Stimulated activated CD4-positive, alpha-beta T cell treated with anti-CD3 and anti-CD28 coated beads, Interleukin-12 subunit alpha, Interleukin-12 subunit beta, amount 100 ng/mL, for 4 hours (primary cell): Measurements from ENCODE around the gene INO80C.

ENCODE experiments used
- DNase-seq: peaks from one replicate; pipeline ENCODE4 v3.0.0-alpha.2; 2020

Gene INO80C

DNA sequence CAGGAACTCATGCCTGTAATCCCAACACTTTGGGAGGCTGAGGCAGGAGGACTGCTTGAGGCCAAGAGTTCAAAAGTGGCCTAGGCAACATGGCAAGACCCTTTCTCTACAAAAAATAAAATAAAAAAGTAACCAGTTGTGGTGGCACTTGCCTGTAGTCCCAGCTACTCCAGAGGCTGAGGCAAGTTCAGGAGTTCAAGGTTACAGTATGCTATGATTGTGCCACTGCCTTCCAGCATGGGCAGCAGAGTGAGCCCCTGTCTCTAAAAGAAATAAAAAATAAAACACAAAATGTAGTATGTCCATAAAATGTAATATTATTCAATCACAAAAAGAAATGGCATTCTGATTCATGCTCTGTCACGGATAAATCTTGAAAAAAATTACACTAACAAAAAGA is 11.9 kb downstream of the INO80C start:
- no peak for DNase-seq

- DNase-seq, result no peak
Observed at GRCh38 chr18:35484034-35484433, 13.7 kb downstream of the INO80C start.

DNA sequence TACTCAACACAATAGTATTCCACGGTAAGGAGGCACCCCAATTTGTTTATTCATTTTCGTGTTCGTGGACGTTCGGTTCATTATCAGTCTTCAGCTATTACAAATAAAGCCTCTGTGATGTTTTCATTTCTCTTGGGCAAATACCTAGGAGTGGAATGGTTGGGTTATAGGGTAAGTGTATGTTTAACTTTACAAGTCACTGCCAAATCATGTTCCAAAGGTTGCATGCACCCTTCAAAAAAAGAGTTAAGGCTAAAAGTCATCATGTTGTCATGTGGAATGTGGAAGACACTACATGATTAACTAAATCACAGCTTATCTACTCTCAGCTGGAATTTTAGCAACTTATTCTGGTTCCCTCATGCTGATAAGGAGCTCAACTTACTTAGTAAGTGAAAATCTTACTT is 15.8 kb downstream of the INO80C start:
- no peak for DNase-seq

DNA sequence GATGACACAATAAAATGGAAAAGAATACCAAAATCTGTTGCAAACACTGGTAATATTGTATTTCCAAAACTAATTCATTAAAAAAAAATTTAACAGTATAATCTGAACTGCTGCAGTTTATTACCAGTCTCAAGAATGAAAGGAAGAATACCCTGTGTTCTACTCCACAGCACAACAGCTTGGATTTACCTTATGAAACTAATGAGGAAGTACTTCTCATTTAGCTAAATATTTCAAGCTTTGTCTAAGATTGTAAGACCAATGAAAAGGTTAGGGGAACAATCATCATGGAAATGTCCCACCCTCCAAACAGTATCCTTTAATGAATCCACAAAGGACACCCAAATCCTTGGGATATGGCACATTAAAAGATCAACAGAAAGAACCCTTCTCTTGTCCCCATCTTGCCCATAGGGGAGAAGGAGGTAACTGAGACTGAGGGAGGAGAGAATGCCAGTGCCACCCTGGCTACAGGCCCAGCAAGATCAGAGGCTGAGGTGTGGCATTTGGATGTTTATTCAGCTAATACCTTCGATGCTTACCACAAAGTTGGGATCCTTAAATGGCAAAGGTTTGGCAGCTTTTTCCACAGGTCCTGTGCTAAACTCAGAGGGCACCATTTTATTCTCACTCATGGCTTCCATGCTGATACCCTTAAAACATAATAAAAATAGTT is 17.7 kb downstream of the INO80C start:
- no peak for DNase-seq

- DNase-seq, result peak; percentile 15
Observed at GRCh38 chr18:35478520-35479435, 19.0 kb downstream of the INO80C start.

DNA sequence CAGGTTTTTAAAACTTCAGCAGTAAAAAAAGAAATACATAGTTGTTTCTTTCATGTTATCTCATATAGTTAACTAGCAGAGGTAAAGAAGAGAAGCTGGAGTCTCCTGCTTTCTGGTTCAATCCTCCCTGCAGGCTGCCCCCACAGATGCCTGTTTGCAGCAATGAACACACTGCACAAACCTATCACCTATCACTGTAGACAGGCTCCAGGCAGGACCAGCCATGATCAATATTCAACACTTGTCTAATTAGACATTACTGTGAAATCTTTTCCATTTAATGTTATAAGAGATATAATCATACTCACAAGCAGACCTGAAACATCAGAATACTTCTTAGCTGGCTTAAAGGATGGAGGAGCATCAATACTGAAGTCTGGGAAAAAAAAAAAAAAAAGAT is 19.8 kb downstream of the INO80C start:
- no peak for DNase-seq

DNA sequence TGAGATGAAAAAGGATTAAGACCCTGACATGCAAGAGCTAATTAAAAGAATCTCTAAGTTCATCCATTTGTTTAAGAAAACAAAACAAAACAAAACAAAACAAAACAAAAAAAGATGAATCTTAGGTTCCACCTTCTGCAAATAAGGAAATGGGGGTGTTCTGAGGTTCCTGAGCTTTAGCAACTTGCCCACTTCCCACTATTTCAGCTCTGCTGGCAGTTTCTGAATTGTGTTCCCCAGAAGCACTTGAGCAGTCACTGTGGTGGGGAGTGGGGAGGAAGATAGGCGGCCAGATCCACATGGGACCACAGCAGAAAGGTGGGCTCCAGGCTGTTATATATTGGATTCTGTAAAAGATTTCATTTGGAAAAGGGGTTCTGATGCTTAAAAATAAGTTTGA is 20.3 kb downstream of the INO80C start:
- DNase-seq, result no peak

DNA sequence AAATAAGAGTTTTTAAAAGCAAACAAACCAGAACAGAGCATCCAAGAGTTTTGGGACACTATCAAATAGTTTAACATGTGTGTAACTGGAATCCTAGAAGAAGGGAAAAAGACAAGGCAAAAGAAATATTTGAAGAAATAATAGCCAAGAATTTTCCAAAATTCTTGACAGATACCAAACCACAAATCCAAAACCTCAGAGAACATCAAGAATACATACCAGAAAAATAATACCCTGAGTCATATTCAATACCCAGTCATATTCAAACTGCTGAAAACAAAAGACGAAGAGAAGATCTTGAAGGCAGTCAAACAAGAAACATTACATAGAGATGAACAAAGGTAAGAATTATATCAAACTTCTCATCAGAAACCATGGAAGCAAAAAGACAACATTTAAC is 22.9 kb downstream of the INO80C start:
- no peak for DNase-seq

DNA sequence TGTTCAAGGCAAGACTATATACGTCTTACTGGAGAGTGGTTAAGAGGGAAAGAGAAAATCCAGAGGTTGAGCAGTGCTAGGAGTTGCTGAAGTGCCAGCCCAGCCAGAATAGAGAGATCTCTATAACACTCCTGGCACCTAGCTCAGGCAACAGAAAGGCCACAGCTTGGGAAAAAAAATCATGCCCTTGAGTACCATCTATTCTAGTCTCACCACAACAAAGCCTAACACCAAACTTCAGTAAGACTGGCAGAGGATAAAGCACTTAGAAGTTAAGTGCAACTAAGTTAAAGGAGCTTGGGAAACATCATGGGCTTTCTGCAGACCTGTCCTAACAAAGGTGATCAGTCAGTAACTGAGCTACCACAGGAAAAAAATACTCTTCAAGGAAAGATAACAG is 24.2 kb downstream of the INO80C start:
- no peak for DNase-seq

GRCh38 chr18:35470435-35470834 is 27.3 kb downstream of the INO80C start:
- DNase-seq, result no peak

- no peak for DNase-seq
Observed at GRCh38 chr18:35469725-35470124, 28.0 kb downstream of the INO80C start.

DNA sequence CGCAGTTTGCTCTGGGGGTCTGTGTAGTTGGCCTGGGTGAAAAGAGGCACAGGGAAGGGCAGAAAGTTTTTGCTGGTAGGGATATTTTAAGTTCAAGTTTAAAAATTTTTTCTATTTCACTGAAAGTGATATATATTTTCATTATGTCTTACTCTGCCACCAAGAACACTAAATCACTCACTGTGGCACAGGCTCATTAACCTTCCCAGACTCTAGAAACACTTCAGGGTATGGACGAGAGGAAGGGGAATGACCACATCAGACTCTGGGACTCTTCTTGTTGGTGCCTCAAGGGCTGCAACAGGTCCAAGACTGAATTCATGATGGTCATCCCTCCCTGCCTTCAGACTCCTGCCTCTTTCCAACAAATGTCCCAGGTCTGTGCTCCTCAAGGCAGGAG is 29.0 kb downstream of the INO80C start:
- no peak for DNase-seq

GRCh38 chr18:35467624-35468016 is 30.1 kb downstream of the INO80C start:
- no peak for DNase-seq

GRCh38 chr18:35466815-35467623 is 30.7 kb downstream of the INO80C start:
- no peak for DNase-seq

GRCh38 chr18:35466334-35466733 is 31.4 kb downstream of the INO80C start:
- DNase-seq, result no peak

DNA sequence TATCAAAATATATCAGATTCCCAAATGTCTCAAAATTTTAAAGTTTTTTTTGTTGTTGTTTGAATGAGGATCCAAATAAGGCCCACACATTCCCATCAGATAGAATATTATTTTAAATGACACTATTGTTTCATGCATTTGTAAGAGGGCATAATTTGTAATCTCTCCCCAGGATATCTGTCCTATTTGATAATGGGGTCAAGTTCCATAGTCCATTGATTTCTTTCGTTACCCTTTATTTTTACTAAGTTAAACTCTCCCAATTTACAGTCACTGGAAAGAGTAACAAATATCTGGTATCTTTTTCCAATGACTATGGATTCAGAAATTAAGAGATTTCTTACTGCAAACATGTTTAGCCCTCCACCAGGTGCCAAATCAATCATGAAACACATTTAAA is 32.4 kb downstream of the INO80C start:
- DNase-seq, result no peak

GRCh38 chr18:35464831-35465279 is 32.9 kb downstream of the INO80C start:
- DNase-seq, result no peak

- no peak for DNase-seq
Observed at GRCh38 chr18:35463827-35464226, 33.9 kb downstream of the INO80C start.

GRCh38 chr18:35463050-35463449 is 34.7 kb downstream of the INO80C start:
- no peak for DNase-seq

DNA sequence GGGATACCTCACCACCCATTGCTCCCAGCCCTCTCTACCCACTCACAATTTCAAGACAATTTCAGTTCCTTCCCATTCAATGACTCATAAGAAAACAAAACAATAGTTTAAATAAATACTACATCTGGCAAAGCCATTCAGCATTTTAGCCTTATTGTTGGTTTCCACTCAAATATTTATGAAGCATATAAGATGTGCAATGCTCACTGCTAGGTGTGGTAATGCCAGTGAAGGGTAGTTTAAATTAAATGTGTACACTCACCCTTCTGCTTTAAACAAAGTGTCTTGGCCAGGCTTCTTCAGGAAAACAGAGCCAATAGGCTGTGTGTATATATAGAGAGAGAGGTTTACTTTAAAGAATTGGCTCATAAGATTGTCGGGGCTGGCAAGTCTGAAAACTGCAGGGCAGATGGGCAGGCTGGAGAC is 37.0 kb downstream of the INO80C start:
- DNase-seq, result no peak

GRCh38 chr18:35459997-35460396 is 37.8 kb downstream of the INO80C start:
- DNase-seq, result no peak

DNA sequence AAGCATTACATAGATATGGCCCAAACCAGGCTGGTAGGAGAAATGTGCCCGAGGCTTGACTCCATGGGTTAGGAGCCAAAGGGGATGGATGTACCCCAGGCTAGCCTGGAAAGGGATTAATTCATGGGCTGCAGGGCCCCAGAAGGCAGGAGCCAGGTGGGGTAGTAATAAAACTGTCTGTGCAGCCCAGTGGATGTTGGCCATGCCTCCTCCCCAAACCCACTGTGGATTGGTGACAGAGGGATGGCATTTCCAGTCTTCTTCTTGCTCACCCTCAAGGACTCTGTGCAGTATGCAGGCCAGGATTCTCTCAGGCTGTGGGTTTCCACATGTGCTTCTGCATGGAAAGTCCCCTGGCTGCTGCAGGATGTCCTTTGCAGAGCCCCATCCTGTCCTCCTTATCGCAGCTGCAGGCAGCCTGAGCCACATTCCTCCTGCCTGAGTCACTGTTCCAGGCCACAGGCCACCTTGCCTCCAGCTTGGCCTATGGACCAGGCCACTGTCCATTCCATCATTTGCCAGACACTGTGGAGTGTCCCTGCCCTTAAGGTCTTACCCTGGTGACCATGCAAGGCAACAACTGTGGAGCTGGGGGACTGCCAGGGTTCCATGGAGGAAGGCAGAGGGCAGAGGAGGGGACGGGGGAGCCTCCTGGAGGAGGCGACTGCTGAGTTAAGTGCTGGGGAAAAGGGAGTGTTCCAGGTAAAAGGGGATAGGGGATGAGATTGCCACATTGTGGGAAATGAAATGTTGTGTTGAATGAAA is 38.9 kb downstream of the INO80C start:
- DNase-seq, result no peak

DNA sequence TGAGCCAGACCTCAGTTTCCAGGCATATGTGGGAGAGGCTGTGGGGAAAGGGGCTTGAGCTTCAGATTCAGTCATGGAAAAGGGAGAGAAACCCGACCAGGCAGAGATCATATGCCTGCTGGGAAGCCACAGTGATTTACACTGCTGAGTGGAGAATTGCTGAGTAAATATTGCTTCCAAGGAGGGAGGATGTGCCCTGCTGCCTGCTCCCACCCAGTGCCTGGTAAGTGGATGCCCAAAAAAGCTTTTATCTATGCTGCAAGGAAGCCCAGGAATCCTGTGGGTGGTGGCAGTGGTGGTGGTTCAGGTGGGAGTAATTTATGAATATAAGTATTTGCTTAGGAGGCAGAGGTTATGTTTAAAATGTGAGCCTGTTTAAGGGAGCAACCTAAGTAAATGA is 39.5 kb downstream of the INO80C start:
- no peak for DNase-seq
